ENCODE results near the gene ANKRD24.
"Not testable (repeated sequence)": the region's sequence is repeated elsewhere in the genome, so short reads cannot be mapped to it uniquely, and the experiment has no call there.

The ANKRD24 gene

DNA sequence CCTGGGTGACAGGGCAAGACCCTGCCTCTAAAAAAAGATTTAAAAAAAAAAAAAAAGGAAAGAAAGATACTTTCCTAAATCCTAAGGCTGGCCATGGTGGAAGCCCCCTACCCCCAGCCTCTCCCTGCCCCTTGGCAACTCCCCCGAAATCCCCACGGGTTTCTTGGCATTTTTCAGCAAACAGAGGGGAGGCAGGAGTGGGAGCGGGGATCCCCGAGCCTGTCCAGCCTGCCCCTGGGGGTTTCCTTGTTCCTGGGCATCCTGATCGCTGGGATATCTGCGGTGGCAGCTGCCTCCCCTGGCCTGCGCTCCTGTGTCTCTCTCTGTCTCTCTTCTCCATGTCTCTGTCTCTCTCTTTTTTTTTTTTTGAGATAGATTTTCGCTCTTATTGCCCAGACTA lies 43.4 kb downstream of the ANKRD24 start:
- no peak overlapping the region for H3K9ac ChIP-seq
- H3K36me3 ChIP-seq (ENCODE audit: insufficient read depth) = no peaks in the 10 kb centered on the region
- TF ChIP-seq, protein P1, sequence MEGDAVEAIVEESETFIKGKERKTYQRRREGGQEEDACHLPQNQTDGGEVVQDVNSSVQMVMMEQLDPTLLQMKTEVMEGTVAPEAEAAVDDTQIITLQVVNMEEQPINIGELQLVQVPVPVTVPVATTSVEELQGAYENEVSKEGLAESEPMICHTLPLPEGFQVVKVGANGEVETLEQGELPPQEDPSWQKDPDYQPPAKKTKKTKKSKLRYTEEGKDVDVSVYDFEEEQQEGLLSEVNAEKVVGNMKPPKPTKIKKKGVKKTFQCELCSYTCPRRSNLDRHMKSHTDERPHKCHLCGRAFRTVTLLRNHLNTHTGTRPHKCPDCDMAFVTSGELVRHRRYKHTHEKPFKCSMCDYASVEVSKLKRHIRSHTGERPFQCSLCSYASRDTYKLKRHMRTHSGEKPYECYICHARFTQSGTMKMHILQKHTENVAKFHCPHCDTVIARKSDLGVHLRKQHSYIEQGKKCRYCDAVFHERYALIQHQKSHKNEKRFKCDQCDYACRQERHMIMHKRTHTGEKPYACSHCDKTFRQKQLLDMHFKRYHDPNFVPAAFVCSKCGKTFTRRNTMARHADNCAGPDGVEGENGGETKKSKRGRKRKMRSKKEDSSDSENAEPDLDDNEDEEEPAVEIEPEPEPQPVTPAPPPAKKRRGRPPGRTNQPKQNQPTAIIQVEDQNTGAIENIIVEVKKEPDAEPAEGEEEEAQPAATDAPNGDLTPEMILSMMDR (conservative IDR thresholded peaks at IDR 0.05; ENCODE audit: low read depth, low read length) = no peak
- H3K4me3 ChIP-seq (IDR thresholded peaks at IDR 0.05; ENCODE audit: insufficient read depth, low read depth, low read length) = no peak overlapping the region
- H3K27me3 ChIP-seq (ENCODE audit: insufficient read depth, low read depth) = peaks cover 85% of the 10 kb centered on the region
- no peak overlapping the region for H2AFZ ChIP-seq (ENCODE audit: low read depth)
- H3K4me2 ChIP-seq = no peak overlapping the region
- H3K79me2 ChIP-seq (ENCODE audit: insufficient read depth, low read depth) = no peaks in the 10 kb centered on the region
- no peak overlapping the region for H3K27ac ChIP-seq
- H3K4me1 ChIP-seq (ENCODE audit: low read depth, poor library complexity, severe bottlenecking) = peaks cover 7% of the 10 kb centered on the region
- no peaks in the 10 kb centered on the region for H4K20me1 ChIP-seq (ENCODE audit: insufficient read depth)

DNA sequence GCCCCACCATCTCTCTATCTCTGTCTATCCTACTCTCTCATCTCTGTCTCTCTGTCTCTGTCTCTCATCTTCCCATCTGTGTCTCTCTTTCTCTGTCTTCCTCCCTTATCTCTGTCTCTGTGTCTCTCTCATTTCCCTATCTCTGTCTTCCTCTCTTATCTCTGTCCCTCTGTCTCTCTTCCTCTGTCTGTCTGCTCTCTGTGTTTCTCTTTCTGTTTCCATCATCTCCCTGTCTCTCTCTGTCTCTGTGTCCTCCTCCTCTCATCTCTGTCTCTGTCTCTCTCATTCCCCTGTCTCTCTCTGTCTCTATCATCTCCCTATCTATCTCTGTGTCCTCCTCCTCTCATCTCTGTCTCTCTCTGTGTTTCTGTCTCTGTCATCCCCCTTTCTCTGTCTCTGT lies 45.3 kb downstream of the ANKRD24 start:
- no peaks in the 10 kb centered on the region for H4K20me1 ChIP-seq (ENCODE audit: insufficient read depth)
- no peak overlapping the region for H3K27ac ChIP-seq
- no peak overlapping the region for H3K9ac ChIP-seq
- no peak overlapping the region for H3K4me3 ChIP-seq (IDR thresholded peaks at IDR 0.05; ENCODE audit: insufficient read depth, low read depth, low read length)
- no peaks in the 10 kb centered on the region for H3K36me3 ChIP-seq (ENCODE audit: insufficient read depth)
- no peaks in the 10 kb centered on the region for H3K4me1 ChIP-seq (ENCODE audit: low read depth, poor library complexity, severe bottlenecking)
- TF ChIP-seq, protein P1 (conservative IDR thresholded peaks at IDR 0.05; ENCODE audit: low read depth, low read length) = no peak
- H3K27me3 ChIP-seq (ENCODE audit: insufficient read depth, low read depth) = peaks cover 80% of the 10 kb centered on the region
- no peaks in the 10 kb centered on the region for H3K79me2 ChIP-seq (ENCODE audit: insufficient read depth, low read depth)
- no peak overlapping the region for H2AFZ ChIP-seq (ENCODE audit: low read depth)
- H3K4me2 ChIP-seq = no peak overlapping the region

DNA sequence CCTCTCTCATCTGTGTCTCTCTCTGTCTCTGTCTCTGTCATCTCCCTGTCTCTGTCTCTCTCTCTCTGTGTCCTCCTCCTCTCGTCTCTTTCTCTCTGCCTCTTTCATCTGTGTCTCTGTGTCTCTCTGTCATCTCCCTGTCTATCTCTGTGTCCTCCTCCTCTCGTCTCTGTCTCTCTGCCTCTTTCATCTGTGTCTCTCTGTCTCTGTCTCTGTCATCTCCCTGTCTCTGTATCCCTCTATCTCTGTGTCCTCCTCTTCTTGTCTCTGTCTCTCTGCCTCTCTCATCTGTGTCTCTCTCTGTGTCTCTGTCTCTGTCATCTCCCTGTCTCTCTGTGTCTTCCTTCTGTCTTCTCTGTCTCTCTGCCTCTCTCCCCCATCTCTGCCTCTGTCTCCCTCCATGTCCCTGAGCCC lies 46.3 kb downstream of the ANKRD24 start:
- Histone ChIP-seq H3K4me2 (no peak overlapping the region), H3K27me3 (ENCODE audit: insufficient read depth, low read depth) (peaks cover 83% of the 10 kb centered on the region), H3K9ac (no peak overlapping the region), H4K20me1 (ENCODE audit: insufficient read depth) (no peaks in the 10 kb centered on the region), H3K79me2 (ENCODE audit: insufficient read depth, low read depth) (no peaks in the 10 kb centered on the region), H3K36me3 (ENCODE audit: insufficient read depth) (no peaks in the 10 kb centered on the region), H3K4me1 (ENCODE audit: low read depth, poor library complexity, severe bottlenecking) (no peaks in the 10 kb centered on the region), H3K4me3 (IDR thresholded peaks at IDR 0.05; ENCODE audit: insufficient read depth, low read depth, low read length) (no peak overlapping the region), H3K27ac (no peak overlapping the region), H2AFZ (ENCODE audit: low read depth) (no peak overlapping the region)
- TF ChIP-seq, protein P1 (conservative IDR thresholded peaks at IDR 0.05; ENCODE audit: low read depth, low read length) = no peak

DNA sequence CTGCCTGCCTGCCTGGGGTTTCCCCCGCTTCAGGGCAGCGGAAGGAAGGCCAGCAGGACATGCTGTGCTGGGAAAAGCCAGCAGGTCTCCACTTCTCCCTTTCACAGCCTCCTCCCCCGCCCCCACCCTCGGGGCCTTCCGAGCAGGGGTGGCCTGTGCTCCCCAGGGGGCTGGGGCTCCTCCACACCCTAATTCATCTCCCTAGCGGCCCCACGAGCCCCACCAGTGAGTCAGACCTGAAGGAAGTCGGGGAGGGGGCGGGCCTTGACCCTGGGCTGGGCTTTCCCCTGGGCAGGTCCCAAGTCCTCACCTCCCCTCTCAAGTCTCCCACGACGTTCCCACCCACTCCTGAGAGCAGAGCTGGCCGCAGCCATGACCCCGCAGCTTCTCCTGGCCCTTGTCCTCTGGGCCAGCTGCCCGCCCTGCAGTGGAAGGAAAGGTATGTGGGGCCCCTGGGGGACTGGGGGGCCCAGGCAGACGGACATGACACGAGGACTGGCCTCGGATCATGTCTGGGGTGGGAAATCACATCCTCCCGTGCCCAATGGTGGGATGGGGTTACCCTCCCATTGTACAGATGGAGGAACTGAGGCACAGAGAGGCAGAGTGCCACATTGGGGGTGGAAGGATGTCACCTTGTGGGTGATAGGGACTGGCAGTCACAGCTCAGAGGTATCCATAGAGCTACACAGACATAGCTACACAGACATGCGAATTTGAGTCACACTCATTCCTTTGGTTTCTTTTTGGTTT lies 46.9 kb downstream of the ANKRD24 start, which contains the start of gene EBI3:
TSS of gene EBI3 (plus strand) at position 345 of the 753 bp plus-strand sequence. CDS start at position 373, 28 bp downstream.
- no peak within 1 kb of the TSS for H3K4me2 ChIP-seq
- no peaks in the 10 kb centered on the region for H3K79me2 ChIP-seq (ENCODE audit: insufficient read depth, low read depth)
- no peak within 1 kb of the TSS for H2AFZ ChIP-seq (ENCODE audit: low read depth)

DNA sequence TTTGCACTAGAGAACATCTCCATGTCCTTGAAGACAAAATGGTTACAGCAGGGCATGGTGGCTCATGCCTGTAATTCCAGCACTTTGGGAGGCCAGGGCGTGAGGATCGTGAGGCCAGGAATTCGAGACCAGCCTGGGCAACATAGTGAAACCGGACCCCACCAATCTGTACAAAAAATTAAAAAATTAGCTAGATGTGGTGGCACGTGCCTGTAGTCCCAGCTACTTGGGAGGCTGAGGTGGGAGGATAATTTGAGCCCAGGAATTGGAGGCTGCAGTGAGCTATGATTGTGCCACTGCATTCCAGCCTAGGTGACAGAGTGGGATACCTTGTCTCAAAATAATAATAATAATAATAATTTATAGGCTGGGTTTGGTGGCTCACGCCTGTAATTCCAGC lies 47.7 kb downstream of the ANKRD24 start:
- H3K4me2 ChIP-seq; H3K27ac ChIP-seq; H3K9ac ChIP-seq; H4K20me1 ChIP-seq (ENCODE audit: insufficient read depth); H2AFZ ChIP-seq (ENCODE audit: low read depth); H3K79me2 ChIP-seq (ENCODE audit: insufficient read depth, low read depth); H3K36me3 ChIP-seq (ENCODE audit: insufficient read depth); H3K4me1 ChIP-seq (ENCODE audit: low read depth, poor library complexity, severe bottlenecking); H3K4me3 ChIP-seq (IDR thresholded peaks at IDR 0.05; ENCODE audit: insufficient read depth, low read depth, low read length): not testable (repeated sequence)
- peaks cover 86% of the 10 kb centered on the region for H3K27me3 ChIP-seq (ENCODE audit: insufficient read depth, low read depth)

More for the DNA sequence above, 46.9 kb downstream of the ANKRD24 start, which contains the start of gene EBI3:
- Histone ChIP-seq H3K27me3 (ENCODE audit: insufficient read depth, low read depth) (peaks cover 86% of the 10 kb centered on the region), H3K9ac (no peak within 1 kb of the TSS), H3K4me1 (ENCODE audit: low read depth, poor library complexity, severe bottlenecking) (no peaks in the 10 kb centered on the region), H3K27ac (no peak within 1 kb of the TSS), H3K36me3 (ENCODE audit: insufficient read depth) (no peaks in the 10 kb centered on the region), H3K4me3 (IDR thresholded peaks at IDR 0.05; ENCODE audit: insufficient read depth, low read depth, low read length) (no peak within 1 kb of the TSS), H4K20me1 (ENCODE audit: insufficient read depth) (no peaks in the 10 kb centered on the region)
- TF ChIP-seq, protein P1 (conservative IDR thresholded peaks at IDR 0.05; ENCODE audit: low read depth, low read length) = no peak

DNA sequence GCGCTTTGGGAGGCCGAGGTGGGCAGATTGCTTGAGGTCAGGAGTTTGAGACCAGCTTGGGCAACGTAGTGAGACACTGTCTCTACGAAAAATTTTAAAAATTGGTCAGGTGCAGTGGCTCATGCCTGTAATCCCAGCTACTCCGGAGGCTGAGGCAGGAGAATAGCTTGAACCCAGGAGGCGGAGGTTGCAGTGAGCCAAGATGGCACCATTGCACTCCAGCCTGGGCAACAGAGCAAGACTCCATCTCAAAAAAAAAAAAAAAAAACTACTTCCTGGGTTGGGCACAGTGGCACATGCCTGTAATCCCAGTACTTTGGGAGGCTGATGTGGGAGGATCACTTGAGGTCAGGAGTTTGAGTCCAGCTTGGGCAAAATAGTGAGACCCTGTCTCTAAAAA lies 49.0 kb downstream of the ANKRD24 start:
- H3K27me3 ChIP-seq (ENCODE audit: insufficient read depth, low read depth) = peaks cover 82% of the 10 kb centered on the region
- not testable (repeated sequence) for H3K79me2 ChIP-seq (ENCODE audit: insufficient read depth, low read depth); H3K4me1 ChIP-seq (ENCODE audit: low read depth, poor library complexity, severe bottlenecking); H2AFZ ChIP-seq (ENCODE audit: low read depth); H3K4me3 ChIP-seq (IDR thresholded peaks at IDR 0.05; ENCODE audit: insufficient read depth, low read depth, low read length); H3K4me2 ChIP-seq; H4K20me1 ChIP-seq (ENCODE audit: insufficient read depth); H3K27ac ChIP-seq; H3K9ac ChIP-seq; H3K36me3 ChIP-seq (ENCODE audit: insufficient read depth)

DNA sequence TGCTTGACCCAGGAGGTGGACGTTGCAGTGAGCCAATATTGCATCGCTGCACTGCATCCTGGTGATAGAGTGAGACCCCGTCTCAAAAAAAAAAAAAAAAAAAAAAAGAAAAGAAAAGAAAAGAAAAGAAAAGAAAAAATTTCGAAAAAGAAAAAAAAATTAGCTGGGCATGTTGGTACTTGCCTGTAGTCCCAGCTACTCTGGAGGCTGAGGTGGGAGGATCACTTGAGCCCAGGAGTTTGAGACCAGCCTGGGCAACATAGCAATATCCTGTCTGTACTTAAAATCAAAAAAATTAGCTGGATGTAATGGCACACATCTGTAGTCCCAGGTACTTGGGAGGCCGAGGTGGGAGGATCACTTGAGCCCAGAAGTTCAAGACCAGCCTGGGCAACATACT lies 49.6 kb downstream of the ANKRD24 start:
- H3K4me1 ChIP-seq (ENCODE audit: low read depth, poor library complexity, severe bottlenecking); H2AFZ ChIP-seq (ENCODE audit: low read depth); H3K9ac ChIP-seq; H3K4me3 ChIP-seq (IDR thresholded peaks at IDR 0.05; ENCODE audit: insufficient read depth, low read depth, low read length); H3K27ac ChIP-seq; H3K36me3 ChIP-seq (ENCODE audit: insufficient read depth); H3K79me2 ChIP-seq (ENCODE audit: insufficient read depth, low read depth); H4K20me1 ChIP-seq (ENCODE audit: insufficient read depth); H3K4me2 ChIP-seq: not testable (repeated sequence)
- peaks cover 85% of the 10 kb centered on the region for H3K27me3 ChIP-seq (ENCODE audit: insufficient read depth, low read depth)

Data from KMS-11 (cell line).